ENCODE measurements around the gene SORCS2. TPM values are rescaled to one million over a fixed set of nuclear protein-coding genes. Genes with fewer than 3 reads are reported as not detected.

Gene SORCS2
- total and polyA plus RNA-seq, 2 of the 8 experiments (the other 6 are each of a cell fraction or from before 2014, with no cell fraction given): 0.36 to 1.8 TPM

GRCh38 chr4:7645956-7646355 lies 453.6 kb downstream of the SORCS2 start:
- Histone ChIP-seq H3K4me2 (ENCODE audit: insufficient read depth in 1 of 2, low read depth in 2 of 2, low read length in 2 of 2) (no peak overlapping the region), H3K79me1 (ENCODE audit: low read depth, low read length) (no peaks in the 10 kb centered on the region), H3K79me2 (ENCODE audit: control insufficient read depth in 1 of 2, insufficient read depth in 2 of 2, low read length in 2 of 2) (no peaks in the 10 kb centered on the region), H3K4me3 (ENCODE audit: extremely low read depth in 1 of 4, insufficient read depth in 2 of 4, low read depth in 3 of 4, low read length in 4 of 4) (no peak overlapping the region), H3K36me3 (ENCODE audit: control insufficient read depth in 2 of 4, insufficient read depth in 4 of 4, low read length in 3 of 4) (no peaks in the 10 kb centered on the region), H3K14ac (ENCODE audit: insufficient read length) (no peak overlapping the region), H2BK5ac (ENCODE audit: low read depth, low read length) (no peak overlapping the region), H2BK15ac (ENCODE audit: low read length) (no peak overlapping the region), H4K91ac (replicated peaks; ENCODE audit: insufficient read length, low read length) (no peak overlapping the region), H2AFZ (ENCODE audit: low read length) (no peak overlapping the region), H3K56ac (replicated peaks; ENCODE audit: insufficient read length, low read depth, low read length) (no peak overlapping the region), H3K23me2 (ENCODE audit: low read depth, low read length) (peaks cover 6% of the 10 kb centered on the region; the same call in 1 of the 2 replicates), H3K23ac (ENCODE audit: insufficient read length) (no peak overlapping the region), H3K4me1 (replicated peaks in 1 of 4; ENCODE audit: control insufficient read depth in 3 of 4, insufficient read depth in 4 of 4, low read length in 3 of 4) (peaks cover 0 to 5% (median 2%) of the 10 kb centered on the region in 4 experiments; a peak in 5 of 7 replicates), H3K4ac (replicated peaks; ENCODE audit: insufficient read length, low read depth, low read length) (no peak overlapping the region), H4K5ac (ENCODE audit: insufficient read length, low read depth, low read length) (no peak overlapping the region), H4K8ac (ENCODE audit: extremely low read depth, insufficient read depth, low read length) (peak overlapping the region; percentile 20), H2BK120ac (replicated peaks; ENCODE audit: low read depth, low read length) (no peak overlapping the region), H3K27me3 (replicated peaks in 1 of 4; ENCODE audit: control insufficient read depth in 3 of 4, extremely low read depth in 1 of 4, insufficient read depth in 3 of 4, low read length in 3 of 4) (no peaks in the 10 kb centered on the region), H3K27ac (ENCODE audit: low read depth, low read length) (no peak overlapping the region), H3K9ac (replicated peaks in 1 of 4; ENCODE audit: extremely low read depth in 1 of 4, low read depth in 3 of 4, low read length in 3 of 4) (no peak overlapping the region), H4K20me1 (replicated peaks in 1 of 2; ENCODE audit: control insufficient read depth in 1 of 2, insufficient read depth in 2 of 2, low read length in 2 of 2) (no peaks in the 10 kb centered on the region), H3K18ac (ENCODE audit: extremely low read depth, low read length) (no peak overlapping the region), H2AK5ac (ENCODE audit: low read depth, low read length) (no peak overlapping the region), H2BK20ac (ENCODE audit: low read length) (no peak overlapping the region), H2BK12ac (ENCODE audit: low read depth, low read length) (no peak overlapping the region), H3K9me3 (ENCODE audit: insufficient read depth in 2 of 2, low read depth in 1 of 2, low read length in 1 of 2) (peaks cover 6% of the 10 kb centered on the region in 2 experiments)
- no peak for DNase-seq (ENCODE audit: low read depth in 1 of 2, low spot score in 2 of 2)
- TF ChIP-seq GABPA (IDR thresholded peaks at IDR 0.05; ENCODE audit: borderline replicate concordance, insufficient read depth, low read length) (no peak), TBP (IDR thresholded peaks at IDR 0.05; ENCODE audit: low read depth, low read length) (no peak), POLR2AphosphoS5 (IDR thresholded peaks at IDR 0.05; ENCODE audit: low read depth, low read length) (no peak), SUZ12 (IDR thresholded peaks at IDR 0.05; ENCODE audit: low read length) (no peak), ATF2 (IDR thresholded peaks at IDR 0.05; ENCODE audit: low read length) (no peak), EZH2 (IDR thresholded peaks at IDR 0.05; ENCODE audit: low read depth, low read length, severe bottlenecking) (no peak), SP1 (IDR thresholded peaks at IDR 0.05; ENCODE audit: low read depth, low read length) (no peak), EGR1 (IDR thresholded peaks at IDR 0.05; ENCODE audit: borderline replicate concordance, low read depth, low read length) (no peak), JUND (IDR thresholded peaks at IDR 0.05; ENCODE audit: low read length) (no peak), BCL11A (IDR thresholded peaks at IDR 0.05; ENCODE audit: low read depth in 2 of 2, low read length in 2 of 2) (no peak), ATF3 (IDR thresholded peaks at IDR 0.05; ENCODE audit: insufficient read depth, low read depth, low read length) (no peak)
- POLR2A ChIA-PET (ENCODE audit: partially characterized antibody): no interaction called here
- FAIRE-seq: no peak
- 90% methylated on average over 23 of the region's 23 CpGs; no CpG with 5 or more reads in 1 of the 2 experiments for WGBS, 2 experiments (ENCODE audit: extremely low coverage in 1 of 2, insufficient coverage in 1 of 2, insufficient read length in 1 of 2, insufficient replicate concordance in 2 of 2, low coverage in 1 of 2, low lambda C conversion rate in 2 of 2, missing lambda C conversion rate in 1 of 2)
- CTCF ChIA-PET (ENCODE audit: partially characterized antibody): interaction anchor here (1.0 to 1.8 kb wide), 3 partner anchors 74 to 185 kb away, joined by 3 to 5 read pairs (median 5); no protein-coding TSS in a partner anchor
